ENCODE results near the gene RHOB.
A peak's percentile ranks its signal among the peaks of the same experiment; 100 is the strongest.

Gene RHOB

DNA sequence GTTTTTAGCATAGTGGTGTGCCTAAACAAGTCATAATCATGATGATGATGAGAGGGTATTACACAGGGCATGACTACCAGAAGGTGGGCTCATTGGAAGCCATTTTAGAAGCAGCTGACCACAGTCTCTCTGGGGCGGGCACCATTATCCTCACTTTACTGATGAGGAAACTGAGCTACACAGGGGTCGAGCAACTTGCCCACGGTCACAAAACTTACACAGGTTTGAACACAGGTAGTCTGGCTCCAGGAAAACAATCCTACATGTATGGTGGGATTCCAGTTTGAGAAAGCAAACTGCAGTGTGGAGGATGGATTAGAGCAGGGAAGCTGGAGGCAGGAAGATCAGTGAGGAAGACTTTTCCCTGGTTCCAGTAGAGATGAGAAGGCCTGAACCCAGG, 6.2 kb downstream of the RHOB start:
- no peak for TF ChIP-seq ESRRG (CRISPR knock-in tag; IDR thresholded peaks at IDR 0.05)
- no peak for TF ChIP-seq BACH2 (CRISPR knock-in tag; IDR thresholded peaks at IDR 0.05; ENCODE audit: borderline replicate concordance)
- TF ChIP-seq, protein P1, sequence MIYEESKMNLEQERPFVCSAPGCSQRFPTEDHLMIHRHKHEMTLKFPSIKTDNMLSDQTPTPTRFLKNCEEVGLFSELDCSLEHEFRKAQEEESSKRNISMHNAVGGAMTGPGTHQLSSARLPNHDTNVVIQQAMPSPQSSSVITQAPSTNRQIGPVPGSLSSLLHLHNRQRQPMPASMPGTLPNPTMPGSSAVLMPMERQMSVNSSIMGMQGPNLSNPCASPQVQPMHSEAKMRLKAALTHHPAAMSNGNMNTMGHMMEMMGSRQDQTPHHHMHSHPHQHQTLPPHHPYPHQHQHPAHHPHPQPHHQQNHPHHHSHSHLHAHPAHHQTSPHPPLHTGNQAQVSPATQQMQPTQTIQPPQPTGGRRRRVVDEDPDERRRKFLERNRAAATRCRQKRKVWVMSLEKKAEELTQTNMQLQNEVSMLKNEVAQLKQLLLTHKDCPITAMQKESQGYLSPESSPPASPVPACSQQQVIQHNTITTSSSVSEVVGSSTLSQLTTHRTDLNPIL (CRISPR knock-in tag; IDR thresholded peaks at IDR 0.05; ENCODE audit: low read depth): 0 out of 2 replicates have a peak, but pooled peaks have one; percentile 9
- no peak for TF ChIP-seq ZNF565 (CRISPR knock-in tag; conservative IDR thresholded peaks at IDR 0.05; ENCODE audit: low read depth)
- no peak for ATAC-seq

DNA sequence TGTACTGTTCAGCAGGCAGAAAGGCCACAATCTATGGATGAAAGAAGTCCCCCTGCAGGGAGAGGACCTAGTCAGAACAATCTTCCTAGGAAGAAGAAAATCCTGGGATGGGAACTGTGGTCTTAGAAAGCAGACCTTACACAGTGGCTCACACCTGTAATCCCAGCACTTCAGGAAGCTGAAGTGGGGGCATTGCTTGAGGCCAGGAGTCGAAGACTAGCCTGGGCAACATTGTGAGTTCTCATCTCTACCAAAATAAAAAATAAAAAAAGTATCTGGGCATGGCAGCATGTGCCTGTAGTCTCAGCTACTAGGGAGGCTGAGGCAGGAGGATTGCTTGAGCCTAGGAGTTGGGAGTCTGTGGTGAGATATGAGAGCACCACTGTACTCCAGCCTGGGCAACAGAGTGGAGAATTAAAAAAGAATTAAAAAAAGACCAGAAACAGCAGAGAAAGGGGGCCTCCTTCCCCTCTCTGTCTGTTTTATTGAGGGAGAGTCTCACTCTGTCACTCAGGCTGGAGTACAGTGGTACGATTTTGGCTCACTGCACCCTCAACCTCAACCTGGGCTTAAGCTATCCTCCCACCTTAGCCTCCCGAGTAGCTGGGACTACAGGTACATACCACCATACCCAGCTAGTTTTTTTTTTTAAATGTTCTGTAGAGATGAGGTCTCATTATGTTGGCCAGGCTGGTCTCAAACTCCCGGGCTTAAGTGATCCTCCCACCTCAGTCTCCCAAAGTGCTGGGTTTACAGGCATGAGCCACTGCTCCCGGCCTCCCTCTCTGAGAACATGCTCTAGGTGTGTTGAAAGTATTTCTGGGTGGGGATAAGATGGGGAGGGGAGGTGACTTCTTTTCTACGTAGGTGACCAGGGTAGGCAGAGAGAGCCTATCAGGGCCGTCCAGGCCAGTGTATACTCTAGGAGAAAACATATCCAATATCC, 7.4 kb downstream of the RHOB start:
- TF ChIP-seq RARB (CRISPR knock-in tag; IDR thresholded peaks at IDR 0.05): no peak
- TF ChIP-seq ZNF8 (CRISPR knock-in tag; IDR thresholded peaks at IDR 0.05): no peak
- TF ChIP-seq ZNF70 (CRISPR knock-in tag; IDR thresholded peaks at IDR 0.05): no peak
- TF ChIP-seq ZFP3 (CRISPR knock-in tag; IDR thresholded peaks at IDR 0.05): no peak
- no peak for ATAC-seq

DNA sequence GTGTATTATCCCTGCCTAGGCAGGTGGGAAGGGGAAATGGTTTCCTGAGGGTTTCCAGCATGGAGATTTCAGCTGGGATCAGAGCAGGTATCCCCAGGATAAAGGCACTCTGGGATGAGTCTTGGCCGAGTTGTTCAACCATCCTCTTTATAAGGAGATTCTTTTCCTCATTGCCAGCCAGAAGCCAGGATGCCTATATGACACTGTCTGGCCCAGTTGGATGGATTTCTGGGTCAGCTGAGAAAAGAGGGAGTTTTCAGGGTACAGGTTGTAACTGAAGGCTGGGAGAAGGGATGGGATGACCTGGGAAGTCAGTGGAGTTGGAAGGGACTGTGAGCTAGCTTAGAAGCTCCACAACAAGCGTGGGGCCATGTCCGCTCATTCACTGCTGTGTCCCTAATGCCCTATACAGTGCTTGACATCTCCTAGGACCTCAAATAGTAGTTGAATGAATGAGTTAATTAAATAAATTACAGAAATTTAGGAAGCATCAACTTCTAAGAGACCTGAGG, 8.3 kb downstream of the RHOB start:
- TF ChIP-seq ARNTL (CRISPR knock-in tag; IDR thresholded peaks at IDR 0.05; ENCODE audit: borderline replicate concordance, low read depth) (no peak), SNAI2 (CRISPR knock-in tag; IDR thresholded peaks at IDR 0.05) (no peak), ESRRG (CRISPR knock-in tag; IDR thresholded peaks at IDR 0.05) (no peak), ZFP30 (CRISPR knock-in tag; IDR thresholded peaks at IDR 0.05) (no peak)
- TF ChIP-seq, protein P2, sequence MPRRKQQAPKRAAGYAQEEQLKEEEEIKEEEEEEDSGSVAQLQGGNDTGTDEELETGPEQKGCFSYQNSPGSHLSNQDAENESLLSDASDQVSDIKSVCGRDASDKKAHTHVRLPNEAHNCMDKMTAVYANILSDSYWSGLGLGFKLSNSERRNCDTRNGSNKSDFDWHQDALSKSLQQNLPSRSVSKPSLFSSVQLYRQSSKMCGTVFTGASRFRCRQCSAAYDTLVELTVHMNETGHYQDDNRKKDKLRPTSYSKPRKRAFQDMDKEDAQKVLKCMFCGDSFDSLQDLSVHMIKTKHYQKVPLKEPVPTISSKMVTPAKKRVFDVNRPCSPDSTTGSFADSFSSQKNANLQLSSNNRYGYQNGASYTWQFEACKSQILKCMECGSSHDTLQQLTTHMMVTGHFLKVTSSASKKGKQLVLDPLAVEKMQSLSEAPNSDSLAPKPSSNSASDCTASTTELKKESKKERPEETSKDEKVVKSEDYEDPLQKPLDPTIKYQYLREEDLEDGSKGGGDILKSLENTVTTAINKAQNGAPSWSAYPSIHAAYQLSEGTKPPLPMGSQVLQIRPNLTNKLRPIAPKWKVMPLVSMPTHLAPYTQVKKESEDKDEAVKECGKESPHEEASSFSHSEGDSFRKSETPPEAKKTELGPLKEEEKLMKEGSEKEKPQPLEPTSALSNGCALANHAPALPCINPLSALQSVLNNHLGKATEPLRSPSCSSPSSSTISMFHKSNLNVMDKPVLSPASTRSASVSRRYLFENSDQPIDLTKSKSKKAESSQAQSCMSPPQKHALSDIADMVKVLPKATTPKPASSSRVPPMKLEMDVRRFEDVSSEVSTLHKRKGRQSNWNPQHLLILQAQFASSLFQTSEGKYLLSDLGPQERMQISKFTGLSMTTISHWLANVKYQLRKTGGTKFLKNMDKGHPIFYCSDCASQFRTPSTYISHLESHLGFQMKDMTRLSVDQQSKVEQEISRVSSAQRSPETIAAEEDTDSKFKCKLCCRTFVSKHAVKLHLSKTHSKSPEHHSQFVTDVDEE (CRISPR knock-in tag; IDR thresholded peaks at IDR 0.05): no peak
- ATAC-seq: no peak

DNA sequence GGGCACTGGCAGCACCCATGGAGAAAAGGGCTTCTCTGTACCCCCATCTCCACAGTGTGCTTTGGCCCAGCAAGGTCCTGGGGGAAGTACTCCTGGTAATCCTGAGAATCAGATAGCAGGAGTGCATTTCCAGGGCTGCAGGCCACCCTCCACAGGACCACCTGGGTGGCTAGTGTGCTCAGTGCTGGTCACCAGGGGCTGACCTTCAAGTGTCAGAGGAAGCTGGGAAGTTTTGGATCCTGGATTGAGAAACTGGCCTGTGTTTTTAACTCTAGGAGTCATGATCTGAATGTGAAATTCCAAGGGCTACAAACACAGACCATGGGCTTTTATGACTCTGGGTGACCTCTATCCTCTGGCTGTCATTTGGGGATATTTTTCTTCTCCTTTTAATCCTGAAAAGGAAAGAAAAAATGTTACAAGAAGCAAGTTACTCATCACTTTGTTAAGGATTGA, 9.3 kb downstream of the RHOB start:
- ATAC-seq: no peak
- no peak for TF ChIP-seq ESRRG (CRISPR knock-in tag; IDR thresholded peaks at IDR 0.05)
- TF ChIP-seq, protein P3, sequence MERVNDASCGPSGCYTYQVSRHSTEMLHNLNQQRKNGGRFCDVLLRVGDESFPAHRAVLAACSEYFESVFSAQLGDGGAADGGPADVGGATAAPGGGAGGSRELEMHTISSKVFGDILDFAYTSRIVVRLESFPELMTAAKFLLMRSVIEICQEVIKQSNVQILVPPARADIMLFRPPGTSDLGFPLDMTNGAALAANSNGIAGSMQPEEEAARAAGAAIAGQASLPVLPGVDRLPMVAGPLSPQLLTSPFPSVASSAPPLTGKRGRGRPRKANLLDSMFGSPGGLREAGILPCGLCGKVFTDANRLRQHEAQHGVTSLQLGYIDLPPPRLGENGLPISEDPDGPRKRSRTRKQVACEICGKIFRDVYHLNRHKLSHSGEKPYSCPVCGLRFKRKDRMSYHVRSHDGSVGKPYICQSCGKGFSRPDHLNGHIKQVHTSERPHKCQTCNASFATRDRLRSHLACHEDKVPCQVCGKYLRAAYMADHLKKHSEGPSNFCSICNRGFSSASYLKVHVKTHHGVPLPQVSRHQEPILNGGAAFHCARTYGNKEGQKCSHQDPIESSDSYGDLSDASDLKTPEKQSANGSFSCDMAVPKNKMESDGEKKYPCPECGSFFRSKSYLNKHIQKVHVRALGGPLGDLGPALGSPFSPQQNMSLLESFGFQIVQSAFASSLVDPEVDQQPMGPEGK (CRISPR knock-in tag; IDR thresholded peaks at IDR 0.05; ENCODE audit: borderline replicate concordance): no peak
- TF ChIP-seq, protein P4, sequence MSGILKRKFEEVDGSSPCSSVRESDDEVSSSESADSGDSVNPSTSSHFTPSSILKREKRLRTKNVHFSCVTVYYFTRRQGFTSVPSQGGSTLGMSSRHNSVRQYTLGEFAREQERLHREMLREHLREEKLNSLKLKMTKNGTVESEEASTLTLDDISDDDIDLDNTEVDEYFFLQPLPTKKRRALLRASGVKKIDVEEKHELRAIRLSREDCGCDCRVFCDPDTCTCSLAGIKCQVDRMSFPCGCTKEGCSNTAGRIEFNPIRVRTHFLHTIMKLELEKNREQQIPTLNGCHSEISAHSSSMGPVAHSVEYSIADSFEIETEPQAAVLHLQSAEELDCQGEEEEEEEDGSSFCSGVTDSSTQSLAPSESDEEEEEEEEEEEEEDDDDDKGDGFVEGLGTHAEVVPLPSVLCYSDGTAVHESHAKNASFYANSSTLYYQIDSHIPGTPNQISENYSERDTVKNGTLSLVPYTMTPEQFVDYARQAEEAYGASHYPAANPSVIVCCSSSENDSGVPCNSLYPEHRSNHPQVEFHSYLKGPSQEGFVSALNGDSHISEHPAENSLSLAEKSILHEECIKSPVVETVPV (CRISPR knock-in tag; IDR thresholded peaks at IDR 0.05): no peak
- TF ChIP-seq, protein P5, sequence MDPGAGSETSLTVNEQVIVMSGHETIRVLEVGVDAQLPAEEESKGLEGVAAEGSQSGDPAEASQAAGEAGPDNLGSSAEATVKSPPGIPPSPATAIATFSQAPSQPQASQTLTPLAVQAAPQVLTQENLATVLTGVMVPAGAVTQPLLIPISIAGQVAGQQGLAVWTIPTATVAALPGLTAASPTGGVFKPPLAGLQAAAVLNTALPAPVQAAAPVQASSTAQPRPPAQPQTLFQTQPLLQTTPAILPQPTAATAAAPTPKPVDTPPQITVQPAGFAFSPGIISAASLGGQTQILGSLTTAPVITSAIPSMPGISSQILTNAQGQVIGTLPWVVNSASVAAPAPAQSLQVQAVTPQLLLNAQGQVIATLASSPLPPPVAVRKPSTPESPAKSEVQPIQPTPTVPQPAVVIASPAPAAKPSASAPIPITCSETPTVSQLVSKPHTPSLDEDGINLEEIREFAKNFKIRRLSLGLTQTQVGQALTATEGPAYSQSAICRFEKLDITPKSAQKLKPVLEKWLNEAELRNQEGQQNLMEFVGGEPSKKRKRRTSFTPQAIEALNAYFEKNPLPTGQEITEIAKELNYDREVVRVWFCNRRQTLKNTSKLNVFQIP (CRISPR knock-in tag; IDR thresholded peaks at IDR 0.05; ENCODE audit: borderline replicate concordance, low read depth): no peak
- no peak for TF ChIP-seq TCF4 (CRISPR knock-in tag; IDR thresholded peaks at IDR 0.05; ENCODE audit: borderline replicate concordance)
- TF ChIP-seq ZNF8 (CRISPR knock-in tag; IDR thresholded peaks at IDR 0.05): no peak
- no peak for TF ChIP-seq OSR1 (CRISPR knock-in tag; IDR thresholded peaks at IDR 0.05)
- no peak for TF ChIP-seq TOX (CRISPR knock-in tag; IDR thresholded peaks at IDR 0.05; ENCODE audit: borderline replicate concordance)
- TF ChIP-seq, protein P1 (CRISPR knock-in tag; IDR thresholded peaks at IDR 0.05; ENCODE audit: low read depth): no peak
- TF ChIP-seq ISL1 (CRISPR knock-in tag; IDR thresholded peaks at IDR 0.05): no peak
- TF ChIP-seq ZC3H10 (CRISPR knock-in tag; IDR thresholded peaks at IDR 0.05): no peak
- TF ChIP-seq GLIS3 (CRISPR knock-in tag; IDR thresholded peaks at IDR 0.05): no peak

Measured in SK-N-SH treated with all-trans-retinoic acid at 6 μM for 48 hours (cell line).